GM23248 (cell line): ENCODE data around the gene TMEM266. TPM values are rescaled to one million over a fixed set of nuclear protein-coding genes. Genes with fewer than 3 reads are reported as not detected.

ENCODE experiments used
- DNase-seq: peaks from one replicate; pipeline ENCODE4 v3.0.0-alpha.2; 2015
- H2AFZ ChIP-seq: fragments of 200-600 bp; sonication (generic); 2 replicates; pipeline ENCODE4 v1.6.1; 2016; ENCODE audit warnings: antibody characterized with exemption
- H3F3A ChIP-seq: fragments of 200-600 bp; sonication (generic); 2 replicates; pipeline ENCODE4 v1.6.1; 2016; ENCODE audit warnings: mild to moderate bottlenecking, antibody characterized with exemption, mixed run types; ENCODE audit not compliant: insufficient read depth
- H3K27ac ChIP-seq: fragments of 200-600 bp; sonication (generic); 2 replicates; pipeline ENCODE4 v1.5.1; 2016; ENCODE audit warnings: mild to moderate bottlenecking
- H3K27me3 ChIP-seq: fragments of 200-600 bp; sonication (generic); replicated peaks from 2 replicates; pipeline ENCODE4 v1.6.1; 2016; ENCODE audit warnings: mild to moderate bottlenecking; ENCODE audit not compliant: insufficient read depth
- H3K36me3 ChIP-seq: fragments of 200-600 bp; sonication (generic); 2 replicates; pipeline ENCODE4 v1.6.1; 2016; ENCODE audit warnings: low read depth, mild to moderate bottlenecking
- H3K4me1 ChIP-seq: fragments of 200-600 bp; sonication (generic); 2 replicates; pipeline ENCODE4 v1.6.1; 2016; ENCODE audit warnings: mild to moderate bottlenecking; ENCODE audit not compliant: insufficient read depth
- H3K4me2 ChIP-seq: fragments of 200-600 bp; sonication (generic); one replicate; pipeline ENCODE4 v1.6.1; 2016; ENCODE audit warnings: mild to moderate bottlenecking; ENCODE audit not compliant: unreplicated experiment
- H3K4me3 ChIP-seq: fragments of 200-600 bp; sonication (generic); 2 replicates; pipeline ENCODE4 v1.5.1; 2016; ENCODE audit warnings: mild to moderate bottlenecking
- H3K79me2 ChIP-seq: fragments of 200-600 bp; sonication (generic); 2 replicates; pipeline ENCODE4 v1.6.1; 2016; ENCODE audit warnings: mild to moderate bottlenecking; ENCODE audit not compliant: insufficient read depth
- H3K9ac ChIP-seq: fragments of 200-600 bp; sonication (generic); 2 replicates; pipeline ENCODE4 v1.6.1; 2016; ENCODE audit warnings: mild to moderate bottlenecking
- H3K9me2 ChIP-seq: fragments of 200-600 bp; sonication (generic); 2 replicates; pipeline ENCODE4 v1.6.1; 2016; ENCODE audit warnings: mixed run types, mild to moderate bottlenecking, moderate library complexity; ENCODE audit not compliant: insufficient read depth
- H3K9me3 ChIP-seq: fragments of 200-600 bp; sonication (generic); one replicate; pipeline ENCODE4 v1.6.1; 2017; ENCODE audit warnings: low read depth
- H4K20me1 ChIP-seq: fragments of 200-600 bp; sonication (generic); 2 replicates; pipeline ENCODE4 v1.6.0; 2016; ENCODE audit not compliant: insufficient read depth
- EZH2 ChIP-seq: fragments of 200-600 bp; sonication (generic); IDR thresholded peaks from 2 replicates; pipeline ENCODE4 v1.6.1; 2018; ENCODE audit warnings: antibody characterized with exemption, mild to moderate bottlenecking; ENCODE audit not compliant: insufficient read depth, poor library complexity, severe bottlenecking
- EZH2phosphoT487 ChIP-seq: fragments of 200-600 bp; sonication (generic); IDR thresholded peaks from 2 replicates; pipeline ENCODE4 v1.6.1; 2018; ENCODE audit warnings: antibody characterized with exemption, moderate library complexity, mild to moderate bottlenecking, low read depth; ENCODE audit not compliant: insufficient read depth
- WGBS, 2 experiments: methylation state at CpG; one replicate each; pipeline ENCODE4 v1.1.6; 2015 to 2017; ENCODE audit warnings: low lambda C conversion rate in 2 of 2, low coverage in 1 of 2; ENCODE audit errors: missing lambda C conversion rate in 2 of 2; 5-methylcytosine and 5-hydroxymethylcytosine counted together
- in situ Hi-C: fragments of 300-500 bp; cut with MboI; formaldehyde crosslinking; loops from 2 replicates; pipeline ENCODE4 v1.15.0; 2020
- polyA plus RNA-seq: library from polyadenylated mRNA; unstranded; fragments of >200 nt; fragmentation: Nextera tagmentation; extraction: Ambion mirVana; gene quantifications from 2 replicates; pipeline ENCODE4 v1.2.1, GENCODE V29; 2016
- total RNA-seq: library from RNA; depleted of rRNA; stranded (reverse); fragments of >200 nt; shearing (Covaris generic); gene quantifications from 2 replicates; pipeline ENCODE4 v1.2.3, GENCODE V29; 2014; rRNA removed

The TMEM266 gene
- total and polyA plus RNA-seq, 2 experiments from 2014 or later, result not detected

- H3K4me1 ChIP-seq, result no peaks in the 10 kb centered on the region
- H3K27me3 ChIP-seq, result no peaks in the 10 kb centered on the region
- no peak overlapping the region for H3K27ac ChIP-seq
- TF ChIP-seq EZH2phosphoT487 (no peak), EZH2 (no peak)
- no peak for DNase-seq
- no peaks in the 10 kb centered on the region for H3K9me2 ChIP-seq
- 97 to 100% methylated on average over 2 of the region's 2 CpGs for WGBS, 2 experiments
- H4K20me1 ChIP-seq, result no peaks in the 10 kb centered on the region
- no peak overlapping the region for H3K4me3 ChIP-seq
- H2AFZ ChIP-seq, result no peak overlapping the region
- H3K4me2 ChIP-seq, result no peak overlapping the region
- H3K79me2 ChIP-seq, result 0 out of 2 replicates have a peak, but pooled peaks cover 3% of the 10 kb centered on the region
- no peak overlapping the region for H3K9ac ChIP-seq
- in situ Hi-C loops, result no loop called here
- no peaks in the 10 kb centered on the region; the same call in 1 of the 2 replicates for H3K36me3 ChIP-seq
- H3K9me3 ChIP-seq, result no peaks in the 10 kb centered on the region
- H3F3A ChIP-seq, result no peaks in the 10 kb centered on the region
These were observed 192.5 kb downstream of the TMEM266 start for GRCh38 chr15:76252249-76252648.

- no peaks in the 10 kb centered on the region for H3K9me2 ChIP-seq
- H3K36me3 ChIP-seq, result no peaks in the 10 kb centered on the region; the same call in 1 of the 2 replicates
- no peaks in the 10 kb centered on the region for H3K4me1 ChIP-seq
- no peaks in the 10 kb centered on the region for H3F3A ChIP-seq
- H3K79me2 ChIP-seq, result 0 out of 2 replicates have a peak, but pooled peaks cover 3% of the 10 kb centered on the region
- TF ChIP-seq EZH2phosphoT487, result no peak
- no peak for TF ChIP-seq EZH2
- no peaks in the 10 kb centered on the region for H4K20me1 ChIP-seq
- no peak overlapping the region for H3K4me3 ChIP-seq
- H3K9me3 ChIP-seq, result no peaks in the 10 kb centered on the region
- no peak overlapping the region for H3K9ac ChIP-seq
- no peak for DNase-seq
- no peaks in the 10 kb centered on the region for H3K27me3 ChIP-seq
- in situ Hi-C loops, result no loop called here
- 76 to 80% methylated on average over 3 of the region's 3 CpGs for WGBS, 2 experiments
- no peak overlapping the region for H3K27ac ChIP-seq
- no peak overlapping the region for H3K4me2 ChIP-seq
- H2AFZ ChIP-seq, result no peak overlapping the region
These were observed 194.1 kb downstream of the TMEM266 start for GRCh38 chr15:76253691-76254473.

Other genes with a start within 250 kb of the TMEM266 start
- gene UBE2Q2, start 216.5 kb upstream of the TMEM266 start, total RNA-seq, result 55.4 and 63.6 TPM in 2 replicates
- 41.8 and 44.1 TPM in 2 replicates for gene UBE2Q2, start 216.5 kb upstream of the TMEM266 start, polyA plus RNA-seq
- 35.7 and 37.8 TPM in 2 replicates for gene FBXO22, start 156.1 kb upstream of the TMEM266 start, total RNA-seq
- gene FBXO22, start 156.1 kb upstream of the TMEM266 start, polyA plus RNA-seq, result 49.8 and 56.1 TPM in 2 replicates
- gene NRG4, start 47.6 kb upstream of the TMEM266 start, total RNA-seq, result not detected in 2 replicates
- gene NRG4, start 47.6 kb upstream of the TMEM266 start, polyA plus RNA-seq, result 0.11 TPM in 1 of 2 replicates, not detected in the other